ENCODE results near the gene KCNMA1.

KCNMA1 gene

DNA sequence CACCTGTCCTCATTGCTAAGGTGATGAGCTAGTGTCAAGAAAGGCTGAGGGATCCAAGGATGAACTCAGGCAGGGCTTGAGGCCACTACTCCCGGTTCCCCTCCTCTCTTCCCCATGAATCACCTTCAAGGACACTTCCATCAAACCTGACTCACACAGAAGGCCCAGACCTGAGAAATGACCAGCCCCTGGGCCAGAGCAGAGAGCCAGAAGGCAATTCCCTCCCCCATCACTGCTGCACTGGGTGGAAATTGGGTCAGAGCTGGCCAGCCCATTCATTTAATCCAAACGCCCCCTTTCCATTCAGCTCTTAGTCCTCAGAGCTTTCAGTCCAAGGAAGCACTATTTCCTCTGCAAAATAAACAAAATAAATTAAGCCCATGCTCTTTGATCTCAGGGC lies 182.0 kb downstream of the KCNMA1 start:
- DNase-seq (ENCODE audit: low read depth in 2 of 2): no peak

DNA sequence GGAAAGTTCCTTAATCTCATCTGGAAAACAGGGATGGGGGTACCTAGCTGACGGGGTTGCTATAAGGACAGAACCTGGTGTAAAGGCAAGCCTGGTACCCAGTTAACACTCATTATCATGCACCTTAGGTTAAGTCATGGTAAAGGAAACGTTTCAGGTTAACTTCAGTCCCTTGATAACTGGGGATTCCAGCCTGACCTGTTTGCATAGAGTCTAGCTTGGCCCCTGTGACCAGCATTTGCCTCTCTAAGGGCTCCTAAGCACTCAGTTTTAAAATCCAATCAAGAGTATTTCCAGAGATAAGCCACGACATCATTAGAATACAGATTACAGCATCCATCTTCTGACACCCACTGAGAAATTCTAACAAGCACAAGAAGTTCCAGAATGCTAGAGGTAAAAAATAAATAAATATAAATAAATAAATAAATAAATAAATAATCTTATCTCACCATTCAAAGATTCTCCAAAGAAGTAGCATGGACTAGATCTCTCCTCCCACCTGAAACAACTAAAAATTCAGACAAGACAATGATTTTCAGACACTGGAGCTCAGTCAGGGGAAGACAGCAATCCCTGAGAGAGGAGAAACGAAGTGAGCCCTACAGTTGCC lies 184.6 kb downstream of the KCNMA1 start:
- DNase-seq (ENCODE audit: low read depth in 2 of 2): no peak

DNA sequence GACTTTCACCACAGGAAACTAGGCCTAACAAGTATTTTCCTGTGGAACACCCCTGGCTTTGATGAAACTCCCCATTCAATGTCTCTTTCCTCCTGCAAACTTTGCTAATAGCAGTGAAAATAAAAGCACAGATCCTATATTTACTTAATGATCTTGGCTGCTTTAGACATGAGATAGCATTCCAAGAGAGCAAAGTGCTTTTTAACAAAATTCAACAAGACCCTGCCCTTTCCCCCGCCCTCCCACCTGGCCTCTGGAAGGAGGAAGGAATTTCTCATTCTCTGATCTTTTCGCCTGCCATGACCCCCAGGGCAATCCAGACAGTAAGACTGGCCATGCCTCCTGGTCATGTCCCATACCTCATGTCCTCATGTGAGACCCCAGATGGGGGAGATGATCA lies 185.7 kb downstream of the KCNMA1 start:
- DNase-seq (ENCODE audit: low read depth in 2 of 2): no peak

DNA sequence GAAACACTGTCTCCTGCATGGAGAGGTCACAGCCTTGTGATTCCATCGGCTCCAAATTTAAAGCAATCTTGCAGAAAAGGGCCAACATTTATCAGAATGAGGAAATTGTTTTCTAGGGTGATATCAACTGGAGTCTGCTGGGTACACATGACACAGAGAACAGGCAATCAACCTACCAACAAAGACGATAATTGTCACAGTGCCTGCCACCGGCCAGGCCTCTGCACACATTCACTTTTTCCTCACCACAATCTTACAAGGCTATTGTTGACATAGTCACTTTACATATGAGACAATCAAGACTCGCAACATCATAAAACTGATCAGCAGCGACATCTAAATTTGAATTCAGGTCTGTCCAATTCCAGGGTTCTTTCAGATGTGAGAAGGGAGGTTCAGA lies 189.4 kb downstream of the KCNMA1 start:
- no peak for DNase-seq (ENCODE audit: low read depth in 2 of 2)

DNA sequence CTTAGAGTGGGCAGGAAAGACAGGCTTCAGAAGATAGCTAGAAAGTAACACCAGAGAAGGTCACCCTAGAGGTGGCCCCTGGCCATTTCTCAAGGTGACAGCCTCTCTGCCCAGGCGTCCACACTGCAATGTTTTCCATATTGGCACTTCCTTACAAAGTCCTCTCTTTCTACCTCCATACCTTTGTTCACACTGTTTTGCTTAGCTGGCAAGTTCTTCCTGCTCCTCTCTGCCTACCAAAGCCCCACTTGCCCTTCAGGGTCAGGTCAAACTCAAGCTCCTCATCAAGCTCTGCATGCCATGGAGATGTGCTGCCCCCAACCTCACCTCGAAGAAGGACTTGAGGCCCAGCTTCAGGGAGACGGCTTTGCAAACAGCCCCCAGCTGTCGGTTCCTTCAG lies 190.9 kb downstream of the KCNMA1 start:
- DNase-seq (ENCODE audit: low read depth in 2 of 2): no peak

DNA sequence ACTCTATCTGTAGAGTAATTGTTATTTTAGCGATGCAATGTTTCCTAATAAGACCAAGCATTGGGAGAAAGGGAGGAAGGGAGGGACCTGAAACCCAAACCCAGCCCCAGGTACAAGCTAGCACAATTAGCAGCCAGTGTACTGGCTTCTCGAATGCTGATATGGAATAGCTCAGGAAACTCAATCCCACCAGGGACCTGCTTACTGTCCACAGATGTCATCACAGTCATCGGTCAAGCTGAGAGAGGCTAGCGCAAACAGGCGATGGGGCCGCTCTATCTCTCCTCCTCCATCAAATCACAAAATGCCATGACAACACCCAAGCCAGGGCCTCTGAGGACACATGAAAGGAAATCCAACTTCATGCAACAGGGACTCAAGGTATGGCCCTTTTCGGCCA lies 192.1 kb downstream of the KCNMA1 start:
- no peak for DNase-seq (ENCODE audit: low read depth in 2 of 2)

DNA sequence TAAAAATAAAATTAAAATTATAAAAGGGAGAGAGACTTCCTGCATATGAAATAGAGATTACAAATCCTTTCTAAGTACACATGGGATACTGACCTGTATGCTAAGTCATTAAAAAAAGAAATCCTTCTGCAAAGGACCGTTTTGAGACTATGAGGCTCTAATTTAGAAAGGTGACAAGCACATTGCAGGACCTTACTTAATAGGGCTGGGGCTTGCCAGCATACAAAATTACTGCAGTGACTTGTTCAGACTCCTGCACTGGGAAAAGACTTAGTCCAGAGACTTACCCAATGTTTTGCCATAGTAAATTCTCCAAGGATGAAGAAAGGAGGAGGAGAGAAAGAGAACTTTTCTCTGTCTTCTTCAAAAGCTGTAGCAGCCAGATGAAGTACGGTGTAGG lies 193.6 kb downstream of the KCNMA1 start:
- no peak for DNase-seq (ENCODE audit: low read depth in 2 of 2)

DNA sequence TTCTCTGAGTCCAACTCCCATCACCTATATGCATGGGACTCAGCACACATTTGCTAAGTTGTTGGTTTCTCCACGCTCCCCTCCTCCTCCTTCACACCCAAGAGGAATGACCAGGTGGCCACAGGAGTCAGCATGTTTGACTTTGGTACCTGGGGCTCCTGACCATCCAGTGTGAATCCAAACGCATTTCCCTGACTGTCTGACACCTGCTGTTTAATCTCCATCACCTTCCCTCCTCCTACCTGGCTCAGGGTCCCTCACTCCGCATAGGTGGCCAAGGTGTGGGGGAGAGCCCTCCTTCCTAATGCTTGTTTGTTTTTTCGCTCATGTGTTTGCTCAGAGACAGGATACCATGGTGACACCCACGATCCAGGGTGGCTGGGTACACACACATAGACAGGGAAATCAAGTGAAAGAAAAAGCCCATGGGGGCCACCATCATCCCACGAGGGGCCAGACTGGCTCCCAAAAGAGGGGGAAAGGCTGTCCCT lies 194.9 kb downstream of the KCNMA1 start:
- DNase-seq (ENCODE audit: low read depth in 2 of 2): no peak

DNA sequence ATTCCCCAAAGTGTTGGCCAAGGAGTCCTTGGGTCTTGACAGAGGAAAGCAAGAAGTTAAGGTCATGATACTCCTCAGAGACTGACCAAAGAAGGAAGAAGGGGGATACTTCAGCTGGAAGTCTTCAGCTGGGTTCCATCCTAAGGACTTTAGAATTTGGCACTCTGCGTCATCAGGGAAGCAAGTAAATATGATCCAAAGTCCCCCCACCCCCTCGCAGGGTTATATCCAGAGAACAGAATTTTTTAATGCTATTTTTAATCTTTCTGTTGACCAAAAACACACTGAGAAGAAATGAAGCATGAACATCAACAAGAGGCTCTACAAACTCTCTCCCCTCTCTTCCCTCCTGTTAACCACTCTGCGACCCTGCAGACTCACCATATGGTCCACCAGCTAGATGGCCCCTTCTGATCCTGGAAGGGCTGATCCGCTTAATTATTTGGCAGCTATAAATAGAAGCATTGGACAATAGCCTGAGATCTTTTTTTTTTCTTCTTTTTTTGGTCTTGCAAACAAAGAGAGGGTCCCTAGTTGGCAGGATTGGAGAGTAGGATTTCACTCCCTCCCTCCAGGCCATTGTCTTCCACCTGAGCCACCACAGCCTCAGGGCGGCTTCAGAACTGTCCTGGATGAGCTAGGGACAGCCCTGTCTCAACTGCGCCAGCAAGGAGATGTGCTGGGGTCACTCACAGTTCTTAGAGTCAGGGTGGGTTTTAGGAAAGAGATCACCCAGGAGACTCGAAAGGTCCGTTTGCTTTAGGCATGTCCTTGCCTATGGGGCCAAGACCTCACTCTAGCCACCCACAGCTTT lies 196.0 kb downstream of the KCNMA1 start:
- no peak for DNase-seq (ENCODE audit: low read depth in 2 of 2)

DNA sequence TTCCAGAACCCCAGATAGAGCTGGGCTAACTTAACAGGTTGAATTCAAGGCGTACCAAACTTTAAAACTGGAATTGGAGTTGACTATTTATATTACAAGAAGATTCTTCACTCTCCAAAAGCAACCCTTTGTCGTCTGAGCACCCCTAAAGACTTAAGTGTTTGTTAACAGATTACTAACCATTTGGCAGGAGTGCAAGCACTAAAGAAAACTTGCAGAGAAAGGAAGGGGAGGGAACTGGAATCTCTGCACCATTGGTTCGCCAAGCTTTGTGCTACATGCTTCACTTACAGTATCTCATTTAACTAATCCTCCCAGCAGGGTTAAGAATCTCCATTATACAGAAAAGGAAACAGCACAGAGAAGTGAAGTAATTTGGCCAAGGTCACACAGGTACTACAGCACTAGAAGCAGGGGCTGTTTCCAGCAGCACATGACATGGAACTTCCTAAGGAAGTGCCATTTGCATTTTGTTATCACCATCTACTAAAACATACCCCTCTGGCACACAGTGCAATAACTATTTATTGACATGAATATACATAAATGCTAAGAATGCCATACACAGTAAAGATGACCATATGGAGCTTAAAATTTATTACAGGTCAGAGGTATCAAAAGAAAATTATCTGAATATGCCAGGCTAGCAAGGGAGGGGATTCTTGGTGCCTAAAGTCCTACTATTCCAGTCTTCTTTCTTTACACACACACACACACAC lies 201.2 kb downstream of the KCNMA1 start:
- DNase-seq (ENCODE audit: low read depth in 2 of 2): no peak

DNA sequence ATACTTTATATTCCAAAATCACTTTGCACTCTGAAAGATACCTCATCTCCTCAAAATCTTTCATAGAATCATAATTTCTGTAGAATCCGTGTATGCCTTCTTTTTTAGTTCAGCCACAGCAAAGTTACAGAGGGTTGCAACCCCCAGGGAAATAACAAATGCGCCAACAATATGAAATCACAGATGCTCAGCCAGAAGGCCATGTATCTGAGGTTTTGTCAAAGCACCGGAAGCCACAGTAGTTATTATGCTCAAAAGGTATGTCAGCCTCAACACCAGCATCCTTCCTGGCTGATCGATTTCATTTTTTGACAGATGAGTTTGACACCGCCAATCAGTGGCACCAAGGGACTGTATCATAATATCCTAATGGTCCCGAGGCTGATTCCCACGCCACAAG lies 204.1 kb downstream of the KCNMA1 start:
- DNase-seq (ENCODE audit: low read depth in 2 of 2): no peak

DNA sequence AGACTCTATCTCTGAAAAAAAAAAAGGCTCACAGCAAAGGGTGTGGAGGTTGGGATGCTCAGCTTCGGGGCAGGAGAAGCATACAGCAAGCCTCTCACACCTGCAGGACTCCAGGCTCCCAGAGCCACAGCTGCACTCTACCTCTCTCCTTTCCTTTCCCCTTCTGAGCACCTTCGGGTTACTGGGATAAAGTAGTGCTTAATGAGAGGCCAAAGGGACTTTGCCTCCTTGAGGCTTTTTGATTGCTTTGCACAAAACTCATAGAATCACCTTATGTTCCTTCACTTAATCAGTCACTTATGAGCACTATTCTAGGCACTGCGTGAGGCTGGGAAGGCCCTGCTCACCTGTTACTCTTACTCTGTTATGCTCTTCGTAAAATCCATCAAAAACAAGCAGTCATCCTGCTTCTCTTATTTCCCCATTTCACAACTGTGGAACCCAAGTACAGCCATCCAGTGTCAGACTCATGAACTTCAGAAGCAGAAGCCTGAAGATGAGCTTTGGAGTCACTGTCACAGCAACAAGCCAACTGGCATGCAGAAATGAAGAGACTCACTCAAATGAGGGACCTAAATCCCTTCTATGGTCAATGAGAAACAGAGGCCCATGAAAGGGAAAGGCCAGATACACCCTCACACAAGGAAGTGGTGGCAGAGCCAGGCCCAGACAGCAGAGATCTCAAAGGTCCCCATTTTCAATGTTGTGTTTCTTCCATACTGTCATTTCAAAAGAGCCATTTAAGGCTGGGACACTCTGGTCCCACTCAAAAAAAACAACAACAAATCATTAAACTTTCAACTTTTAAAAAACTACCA lies 205.4 kb downstream of the KCNMA1 start:
- DNase-seq (ENCODE audit: low read depth in 2 of 2): no peak

DNA sequence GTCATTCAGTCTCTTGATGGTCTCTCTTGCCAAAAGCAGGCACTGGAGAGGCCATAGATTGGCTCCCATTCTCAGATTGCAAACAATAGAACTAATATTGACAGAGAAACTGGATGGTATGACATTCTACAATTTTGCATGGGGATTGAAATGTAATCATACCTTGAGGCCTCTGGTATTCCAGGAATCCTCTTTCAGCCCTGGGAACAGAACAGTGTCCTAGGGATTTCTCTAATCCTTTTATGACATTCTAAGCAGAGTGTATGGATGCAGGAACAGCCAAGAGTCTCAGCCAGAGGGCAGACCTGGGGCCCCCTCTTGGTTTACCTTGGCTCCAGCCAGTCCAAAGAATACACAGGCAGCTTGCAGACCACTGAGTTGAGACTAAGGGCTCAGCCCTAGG lies 206.4 kb downstream of the KCNMA1 start:
- DNase-seq (ENCODE audit: low read depth in 2 of 2): no peak

DNA sequence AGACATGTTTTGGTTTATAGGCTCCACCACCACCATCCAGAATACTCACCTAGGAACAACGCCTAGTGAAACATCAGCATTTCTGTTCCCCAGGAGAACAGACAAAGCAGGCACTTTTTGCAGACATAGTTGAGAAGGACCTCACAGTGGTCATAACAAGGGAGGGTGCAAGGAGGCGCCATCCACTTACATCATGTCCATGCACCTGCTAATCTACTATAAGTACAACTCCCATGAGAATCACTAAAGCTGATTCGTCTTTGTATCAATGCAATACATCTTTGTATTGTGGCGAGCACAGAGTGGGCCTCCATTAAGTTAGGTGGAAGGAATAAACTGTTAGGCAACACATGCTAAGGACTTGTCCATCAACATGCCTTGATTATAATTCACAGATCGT lies 207.1 kb downstream of the KCNMA1 start:
- no peak for DNase-seq (ENCODE audit: low read depth in 2 of 2)

DNA sequence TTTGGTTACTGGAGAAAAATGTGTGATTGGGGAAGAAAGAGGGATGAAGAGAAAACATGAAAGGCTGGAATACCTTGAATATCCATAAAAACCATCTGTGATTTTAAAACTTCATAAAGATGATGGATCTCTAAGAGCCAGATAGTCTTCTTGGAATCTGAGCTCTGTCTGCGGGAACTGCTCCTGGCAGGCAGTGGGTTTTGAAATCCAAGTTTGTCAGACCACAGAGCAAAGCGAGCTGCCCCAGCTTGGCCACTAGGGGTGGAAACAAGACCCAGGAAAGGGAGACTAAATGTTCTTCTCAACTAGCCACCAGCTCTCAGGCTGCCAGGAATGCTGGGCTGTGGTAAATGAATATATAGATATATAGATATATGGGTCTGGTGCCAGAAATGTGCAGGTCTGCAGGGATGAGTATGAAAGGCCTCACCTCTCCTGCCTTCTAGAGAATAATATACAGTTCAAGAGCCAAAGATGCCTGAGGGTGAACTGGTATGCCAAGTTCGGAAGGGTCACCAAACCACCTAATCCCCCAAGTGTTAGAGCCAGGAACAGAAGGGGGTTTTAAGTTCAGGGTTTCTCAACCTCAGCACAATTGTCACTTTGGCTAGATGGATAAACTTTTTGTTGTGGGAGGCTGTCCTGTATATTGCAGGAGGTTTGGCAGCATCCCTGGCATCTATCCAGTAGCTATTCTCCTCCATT lies 208.8 kb downstream of the KCNMA1 start:
- no peak for DNase-seq (ENCODE audit: low read depth in 2 of 2)

DNA sequence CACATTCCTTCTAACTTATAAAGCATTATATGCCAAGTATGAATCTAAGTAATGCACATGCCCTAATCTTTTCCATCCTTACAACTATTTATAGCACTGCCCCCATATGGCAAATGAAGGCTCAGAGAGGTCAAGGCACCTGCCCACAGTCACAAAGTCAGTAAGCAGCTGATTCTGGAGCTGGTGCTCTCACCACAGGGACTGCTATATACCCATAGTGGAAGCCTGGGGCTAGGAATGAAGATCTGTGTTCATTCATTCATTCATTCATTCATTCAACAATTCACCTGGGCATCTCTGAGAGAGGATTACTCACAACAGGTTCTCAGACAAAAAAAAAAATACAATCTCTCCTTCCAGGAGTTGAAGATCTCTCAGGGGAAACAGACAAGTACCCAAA lies 213.4 kb downstream of the KCNMA1 start:
- DNase-seq (ENCODE audit: low read depth in 2 of 2): no peak

DNA sequence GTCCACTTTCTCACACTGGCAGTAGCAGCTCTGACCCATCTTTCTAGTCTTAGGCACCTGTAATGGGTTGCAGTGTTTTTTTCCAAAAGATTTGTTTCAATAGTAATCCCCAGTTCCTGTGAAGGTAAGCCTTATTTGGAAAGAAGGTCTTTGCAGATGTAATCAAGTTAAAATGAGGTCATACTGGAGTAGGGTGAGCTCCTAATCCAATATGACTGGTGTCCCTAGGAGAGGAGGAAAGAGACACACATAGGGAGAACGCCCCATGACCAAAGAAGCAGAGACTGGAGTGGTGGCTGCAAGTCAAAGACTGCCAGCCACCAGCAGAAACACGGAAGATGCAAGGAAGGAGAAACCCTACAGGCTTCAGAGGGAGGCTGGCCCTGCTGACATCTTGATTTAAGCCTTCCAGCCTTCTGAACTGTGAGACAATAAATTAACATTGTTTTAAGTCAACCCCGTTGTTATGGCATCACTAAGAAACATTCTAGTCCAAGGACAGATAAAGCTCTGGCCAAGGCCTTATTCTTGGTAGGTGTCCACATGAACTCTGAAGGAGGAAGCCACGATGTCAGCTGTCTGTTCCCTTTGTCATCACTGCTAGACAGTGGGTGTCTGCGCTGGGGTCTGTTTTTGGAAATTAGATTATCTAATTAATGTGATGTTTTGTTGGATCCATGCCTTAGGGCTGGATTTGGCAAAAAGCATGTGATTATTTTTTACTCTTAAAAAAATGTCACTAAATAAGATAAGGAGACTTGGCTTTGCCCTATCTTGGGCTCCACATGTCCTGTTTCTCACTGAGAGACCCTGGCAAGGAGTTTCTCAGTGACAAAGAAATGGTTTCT lies 214.9 kb downstream of the KCNMA1 start:
- DNase-seq (ENCODE audit: low read depth in 2 of 2): no peak

DNA sequence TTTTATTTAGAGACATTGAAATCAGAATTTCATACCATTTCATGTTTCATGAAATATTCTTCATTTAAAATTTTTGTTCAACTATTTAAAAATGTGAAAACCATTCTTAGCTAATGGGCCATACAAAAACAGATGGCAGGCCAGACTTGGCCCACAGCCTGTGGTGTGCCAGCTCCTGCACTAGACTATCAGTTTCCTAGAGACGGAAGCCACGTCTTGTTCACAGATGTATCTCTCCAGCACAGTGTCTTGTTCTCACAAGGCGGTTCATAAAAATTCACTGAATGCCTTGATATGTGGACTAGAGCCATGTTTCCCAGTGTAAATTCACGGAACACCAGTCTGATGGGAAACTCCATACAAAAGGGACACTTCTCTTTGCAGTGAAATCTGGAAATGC lies 216.0 kb downstream of the KCNMA1 start:
- no peak for DNase-seq (ENCODE audit: low read depth in 2 of 2)

DNA sequence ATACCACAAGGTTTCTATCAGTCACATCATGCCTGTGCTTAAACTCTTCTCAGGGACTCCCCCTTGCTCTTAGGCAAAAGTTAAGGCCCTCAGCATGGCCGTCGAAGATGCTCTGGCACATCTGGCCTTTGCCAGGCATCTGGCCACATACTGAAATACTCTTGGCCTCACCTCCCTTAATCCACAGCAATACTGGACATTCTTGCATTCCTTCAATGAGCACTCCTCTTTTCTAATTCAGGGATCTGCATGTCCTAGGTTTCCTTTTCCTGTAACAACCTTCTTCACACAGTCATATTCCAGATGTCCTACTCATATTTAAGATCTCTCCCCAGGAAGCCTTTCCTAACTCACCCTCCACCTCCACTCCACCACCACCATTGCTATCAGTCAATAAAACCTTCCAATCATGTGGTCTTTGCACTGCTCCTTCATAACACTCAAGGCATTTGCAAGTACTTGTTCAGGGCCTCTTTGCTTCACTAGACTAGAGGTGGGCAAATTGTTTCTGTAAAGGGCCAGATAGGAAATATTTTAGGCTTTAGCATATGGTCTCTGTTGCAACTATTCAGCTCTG lies 216.6 kb downstream of the KCNMA1 start:
- no peak for DNase-seq (ENCODE audit: low read depth in 2 of 2)

DNA sequence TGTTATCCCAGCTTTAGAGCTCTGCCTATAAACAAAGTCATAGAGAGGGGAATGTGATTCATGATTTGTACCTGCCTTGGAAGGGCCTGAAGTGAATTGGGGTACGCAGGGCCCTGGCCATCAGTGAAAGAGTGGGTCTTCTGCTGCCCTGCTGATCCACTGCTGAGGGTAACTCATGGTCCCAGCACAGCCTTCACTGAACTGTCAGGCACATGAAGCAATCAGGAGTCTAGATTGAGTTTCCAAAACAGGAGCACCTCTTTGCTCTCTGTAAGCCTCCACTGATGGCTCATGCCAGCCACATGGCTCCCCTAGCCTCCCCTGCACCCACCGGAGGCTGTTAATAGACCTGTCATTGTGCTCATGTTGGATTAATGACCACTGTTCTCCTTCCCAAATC lies 217.6 kb downstream of the KCNMA1 start:
- no peak for DNase-seq (ENCODE audit: low read depth in 2 of 2)
